HG03025 (cell line): ENCODE results near the gene ZNF407.

Experiments used
- ATAC-seq: cut with Tn5 transposase; IDR thresholded peaks from one replicate; pipeline ENCODE4 v1.9.1; 2021; ENCODE audit warnings: mild to moderate bottlenecking, moderate library complexity; ENCODE audit not compliant: unreplicated experiment, low FRiP score

The ZNF407 gene

DNA sequence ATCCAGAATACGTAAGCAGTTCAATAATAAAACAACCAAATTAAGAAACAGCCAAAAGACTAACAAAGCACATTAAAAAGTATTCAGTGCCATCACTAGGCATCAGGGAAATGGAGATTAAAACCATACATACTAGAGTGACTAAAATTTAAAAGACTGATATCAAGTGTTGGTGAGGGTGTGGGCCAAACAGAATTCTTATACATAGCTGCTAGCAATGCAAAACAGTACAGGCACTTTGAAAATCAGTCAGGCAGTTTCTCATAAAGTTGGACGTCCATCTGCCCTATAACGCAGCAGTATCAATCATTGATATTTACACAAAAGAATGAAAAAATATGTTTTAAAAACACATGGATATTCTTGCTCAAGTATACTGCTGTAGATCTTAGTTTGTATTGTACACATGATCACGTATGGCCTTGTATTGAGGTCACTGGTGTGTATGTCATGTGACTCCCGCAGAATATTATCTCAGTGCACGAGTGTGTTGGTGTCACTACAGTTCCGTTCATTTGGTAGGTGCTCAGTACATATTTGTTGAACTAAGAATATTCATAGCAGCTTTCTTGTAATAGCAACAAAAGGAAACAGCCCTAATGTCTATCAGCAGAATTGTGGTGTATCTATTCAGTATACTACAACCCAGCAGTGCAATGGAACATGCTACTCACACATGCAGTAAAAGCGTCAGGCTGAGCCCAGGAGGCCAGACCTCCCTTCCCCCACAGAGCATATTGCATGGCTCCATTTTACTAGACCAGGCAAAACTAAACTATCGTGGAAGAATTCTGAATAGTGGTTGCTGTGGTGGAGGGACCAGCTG is 28.6 kb downstream of the ZNF407 start:
- ATAC-seq, result no peak

DNA sequence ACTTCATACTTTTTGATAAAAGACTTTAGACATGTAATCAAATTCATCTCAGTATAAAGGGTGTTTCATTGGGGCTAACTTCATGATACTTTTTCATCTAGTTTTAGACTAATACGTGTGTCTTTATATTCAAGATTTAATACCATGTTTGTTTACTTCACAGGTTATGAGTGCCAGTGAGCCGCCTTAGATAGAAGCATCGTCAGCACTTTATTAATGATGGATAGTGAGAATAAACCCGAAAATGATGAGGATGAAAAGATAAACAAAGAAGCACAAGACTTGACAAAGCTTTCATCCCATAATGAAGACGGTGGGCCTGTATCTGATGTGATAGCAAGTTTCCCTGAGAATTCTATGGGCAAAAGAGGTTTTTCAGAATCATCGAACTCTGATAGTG is 33.1 kb downstream of the ZNF407 start:
- ATAC-seq, result no peak

DNA sequence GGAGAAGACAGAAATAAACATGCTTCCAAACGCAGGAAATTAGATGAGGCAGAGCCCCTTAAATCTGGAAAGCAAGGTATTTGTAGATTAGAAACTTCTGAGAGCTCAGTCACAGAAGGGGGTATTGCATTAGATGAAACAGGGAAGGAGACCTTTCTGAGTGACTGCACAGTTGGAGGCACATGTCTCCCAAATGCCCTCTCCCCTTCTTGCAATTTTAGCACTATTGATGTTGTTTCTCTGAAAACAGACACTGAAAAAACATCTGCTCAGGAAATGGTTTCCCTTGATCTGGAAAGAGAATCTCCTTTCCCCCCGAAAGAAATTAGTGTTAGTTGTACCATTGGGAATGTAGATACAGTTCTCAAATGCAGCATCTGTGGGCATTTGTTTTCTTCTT is 33.5 kb downstream of the ZNF407 start:
- ATAC-seq, result no peak

DNA sequence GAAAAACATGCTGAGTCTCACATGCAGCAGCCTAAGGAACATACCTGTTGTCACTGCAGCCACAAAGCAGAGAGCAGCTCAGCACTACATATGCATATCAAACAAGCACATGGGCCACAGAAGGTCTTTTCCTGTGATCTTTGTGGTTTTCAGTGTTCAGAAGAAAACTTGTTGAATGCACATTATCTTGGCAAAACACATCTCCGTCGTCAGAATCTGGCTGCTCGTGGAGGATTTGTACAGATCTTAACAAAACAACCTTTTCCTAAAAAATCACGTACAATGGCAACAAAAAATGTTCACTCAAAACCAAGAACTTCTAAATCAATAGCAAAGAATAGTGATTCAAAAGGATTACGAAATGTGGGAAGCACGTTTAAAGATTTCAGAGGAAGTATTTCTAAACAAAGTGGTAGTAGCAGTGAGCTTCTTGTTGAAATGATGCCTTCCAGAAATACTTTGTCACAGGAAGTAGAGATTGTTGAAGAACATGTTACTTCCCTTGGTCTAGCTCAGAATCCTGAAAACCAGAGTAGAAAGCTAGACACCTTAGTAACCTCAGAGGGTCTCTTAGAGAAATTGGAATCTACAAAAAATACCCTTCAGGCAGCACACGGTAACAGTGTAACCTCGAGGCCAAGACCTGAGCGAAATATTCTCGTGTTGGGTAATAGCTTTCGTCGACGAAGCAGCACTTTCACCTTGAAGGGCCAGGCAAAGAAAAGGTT is 34.1 kb downstream of the ZNF407 start:
- no peak for ATAC-seq

DNA sequence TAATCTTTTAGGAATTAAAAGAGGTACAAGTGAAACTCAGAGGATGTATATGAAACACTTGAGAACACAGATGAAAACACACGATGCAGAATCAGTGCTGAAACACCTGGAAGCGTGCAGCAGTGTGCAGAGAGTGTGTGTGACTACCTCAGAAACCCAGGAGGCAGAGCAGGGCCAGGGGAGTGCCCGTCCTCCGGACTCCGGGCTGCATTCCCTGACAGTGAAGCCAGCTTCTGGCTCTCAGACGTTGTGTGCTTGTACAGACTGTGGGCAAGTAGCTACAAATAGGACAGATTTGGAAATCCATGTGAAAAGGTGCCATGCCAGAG is 34.6 kb downstream of the ZNF407 start:
- ATAC-seq, result no peak

DNA sequence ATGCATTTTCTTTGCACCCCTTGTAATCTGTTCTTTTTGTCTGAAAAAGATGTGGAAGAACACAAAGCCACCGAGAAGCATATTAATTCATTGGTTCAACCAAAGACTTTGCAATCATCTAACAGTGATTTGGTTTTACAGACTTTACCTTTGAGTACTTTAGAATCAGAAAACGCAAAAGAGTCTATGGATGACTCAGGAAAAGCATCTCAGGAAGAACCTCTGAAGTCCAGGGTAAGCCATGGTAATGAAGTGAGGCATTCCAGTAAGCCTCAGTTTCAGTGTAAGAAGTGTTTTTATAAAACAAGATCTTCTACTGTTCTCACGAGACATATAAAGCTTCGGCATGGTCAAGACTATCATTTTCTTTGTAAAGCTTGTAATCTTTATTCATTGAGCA is 35.2 kb downstream of the ZNF407 start:
- ATAC-seq, result no peak

DNA sequence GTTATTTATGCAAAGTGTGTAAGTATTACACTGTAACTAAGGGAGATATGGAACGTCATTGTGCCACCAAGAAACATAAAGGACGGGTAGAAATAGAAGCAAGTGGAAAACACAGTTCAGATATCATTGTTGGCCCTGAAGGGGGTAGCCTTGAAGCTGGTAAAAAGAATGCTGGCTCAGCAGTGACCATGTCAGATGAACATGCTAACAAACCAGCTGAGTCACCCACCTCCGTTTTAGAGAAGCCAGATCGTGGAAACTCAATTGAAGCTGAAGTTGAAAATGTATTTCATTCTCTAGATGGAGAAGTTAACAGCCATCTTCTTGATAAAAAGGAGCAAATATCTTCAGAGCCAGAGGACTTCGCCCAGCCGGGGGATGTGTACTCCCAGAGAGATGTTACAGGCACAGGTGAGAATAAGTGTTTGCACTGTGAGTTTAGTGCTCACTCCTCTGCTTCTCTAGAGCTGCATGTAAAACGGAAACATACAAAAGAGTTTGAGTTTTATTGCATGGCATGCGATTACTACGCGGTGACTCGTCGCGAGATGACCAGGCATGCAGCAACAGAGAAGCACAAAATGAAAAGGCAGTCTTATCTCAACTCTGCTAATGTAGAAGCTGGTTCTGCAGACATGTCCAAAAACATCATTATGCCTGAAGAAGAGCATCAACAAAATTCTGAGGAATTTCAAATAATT is 36.1 kb downstream of the ZNF407 start:
- ATAC-seq, result no peak

DNA sequence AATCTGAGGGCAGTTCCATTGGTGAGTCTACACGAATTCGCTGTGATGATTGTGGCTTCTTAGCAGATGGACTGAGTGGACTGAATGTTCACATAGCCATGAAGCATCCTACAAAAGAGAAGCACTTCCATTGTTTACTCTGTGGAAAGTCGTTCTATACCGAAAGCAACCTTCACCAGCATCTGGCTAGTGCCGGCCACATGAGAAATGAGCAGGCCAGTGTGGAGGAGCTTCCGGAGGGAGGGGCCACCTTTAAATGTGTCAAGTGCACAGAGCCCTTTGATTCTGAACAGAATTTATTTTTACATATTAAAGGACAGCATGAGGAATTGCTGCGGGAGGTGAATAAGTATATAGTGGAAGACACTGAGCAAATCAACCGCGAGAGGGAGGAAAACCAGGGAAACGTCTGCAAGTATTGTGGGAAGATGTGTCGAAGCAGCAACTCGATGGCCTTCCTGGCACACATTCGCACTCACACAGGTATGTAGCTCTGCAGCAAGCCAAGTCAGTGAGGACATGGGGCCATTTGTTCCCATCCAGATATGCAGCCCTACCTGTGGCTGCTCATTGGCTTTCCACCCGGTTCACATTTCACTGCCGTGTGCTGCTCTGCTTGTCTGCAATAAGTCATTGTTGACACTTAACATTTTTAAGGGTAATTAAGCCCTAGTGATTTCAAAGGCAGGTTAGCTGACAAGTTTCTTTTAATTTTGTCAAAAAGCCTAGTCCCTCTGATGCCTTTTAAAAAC is 37.7 kb downstream of the ZNF407 start:
- ATAC-seq, result no peak

DNA sequence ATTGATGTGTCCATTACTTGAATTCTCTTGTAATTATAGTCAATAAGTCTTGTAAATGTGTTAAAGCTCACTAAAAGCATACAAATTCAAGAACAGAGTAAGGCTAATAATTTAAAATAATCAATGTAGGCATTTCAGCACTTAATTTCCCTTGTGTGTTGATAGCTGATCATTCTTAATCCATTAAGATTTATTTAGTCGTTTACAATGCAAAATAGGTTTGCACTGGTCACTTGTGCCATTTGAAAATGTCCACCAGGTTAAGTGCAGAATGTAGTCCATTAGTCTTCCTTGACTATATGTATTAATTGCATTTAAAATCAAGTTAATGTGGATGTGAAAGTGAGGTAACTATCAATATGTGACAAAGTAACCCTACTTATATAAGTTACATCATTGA is 39.4 kb downstream of the ZNF407 start:
- no peak for ATAC-seq

DNA sequence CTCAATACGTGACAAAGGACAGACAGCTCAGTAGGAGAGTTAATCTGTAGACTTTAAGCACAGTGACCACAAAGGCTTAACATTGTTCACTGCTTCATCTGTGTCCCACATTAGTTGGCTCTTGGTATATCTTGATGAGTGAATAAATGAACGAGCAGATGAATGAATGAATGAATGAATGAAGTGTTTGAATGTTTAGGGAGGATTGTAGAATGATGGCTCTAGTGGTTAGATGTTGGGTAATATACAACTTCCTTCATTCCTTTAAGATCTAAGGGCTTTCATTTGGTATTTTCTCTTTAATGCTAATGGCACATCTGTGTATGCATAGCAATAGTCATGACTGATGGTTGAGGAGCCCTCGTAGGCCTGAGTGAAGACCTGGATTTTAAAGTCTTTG is 40.5 kb downstream of the ZNF407 start:
- no peak for ATAC-seq

DNA sequence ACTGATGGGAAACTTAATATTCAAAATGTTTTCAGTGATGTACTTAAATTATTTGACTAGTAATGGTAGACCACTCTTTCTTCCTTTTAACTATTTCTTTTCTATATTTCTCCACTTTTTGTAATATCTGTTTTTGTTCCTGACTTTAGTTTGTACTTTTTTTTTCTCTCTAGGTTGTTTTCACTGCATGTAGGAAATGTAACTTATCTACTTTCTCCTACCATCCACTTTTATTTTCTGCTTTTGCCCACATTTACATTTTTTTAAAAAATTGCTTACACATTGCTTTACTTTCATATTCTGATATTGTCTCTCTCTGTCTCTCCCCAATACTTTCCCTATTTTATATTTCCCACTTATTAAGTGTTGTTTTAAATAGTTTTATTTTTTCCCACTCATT is 47.0 kb downstream of the ZNF407 start:
- no peak for ATAC-seq

DNA sequence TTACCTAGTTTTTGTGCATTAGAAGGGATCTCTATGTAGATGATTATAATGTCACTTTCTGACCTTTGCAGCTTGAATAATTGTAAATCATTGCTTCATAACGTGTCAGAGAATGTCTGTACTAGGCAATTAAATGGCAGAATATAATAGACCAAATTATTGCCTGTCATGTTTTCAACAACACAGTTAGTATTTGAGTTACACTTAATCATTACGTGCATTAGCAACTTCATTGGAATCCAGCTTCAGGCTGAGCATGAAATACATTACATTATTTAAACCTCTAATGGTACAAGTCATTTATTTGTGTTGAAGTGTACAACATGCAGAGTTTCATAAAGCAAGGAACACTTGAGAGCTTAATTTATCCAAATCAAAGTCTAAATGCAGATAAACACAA is 48.0 kb downstream of the ZNF407 start:
- ATAC-seq, result no peak

DNA sequence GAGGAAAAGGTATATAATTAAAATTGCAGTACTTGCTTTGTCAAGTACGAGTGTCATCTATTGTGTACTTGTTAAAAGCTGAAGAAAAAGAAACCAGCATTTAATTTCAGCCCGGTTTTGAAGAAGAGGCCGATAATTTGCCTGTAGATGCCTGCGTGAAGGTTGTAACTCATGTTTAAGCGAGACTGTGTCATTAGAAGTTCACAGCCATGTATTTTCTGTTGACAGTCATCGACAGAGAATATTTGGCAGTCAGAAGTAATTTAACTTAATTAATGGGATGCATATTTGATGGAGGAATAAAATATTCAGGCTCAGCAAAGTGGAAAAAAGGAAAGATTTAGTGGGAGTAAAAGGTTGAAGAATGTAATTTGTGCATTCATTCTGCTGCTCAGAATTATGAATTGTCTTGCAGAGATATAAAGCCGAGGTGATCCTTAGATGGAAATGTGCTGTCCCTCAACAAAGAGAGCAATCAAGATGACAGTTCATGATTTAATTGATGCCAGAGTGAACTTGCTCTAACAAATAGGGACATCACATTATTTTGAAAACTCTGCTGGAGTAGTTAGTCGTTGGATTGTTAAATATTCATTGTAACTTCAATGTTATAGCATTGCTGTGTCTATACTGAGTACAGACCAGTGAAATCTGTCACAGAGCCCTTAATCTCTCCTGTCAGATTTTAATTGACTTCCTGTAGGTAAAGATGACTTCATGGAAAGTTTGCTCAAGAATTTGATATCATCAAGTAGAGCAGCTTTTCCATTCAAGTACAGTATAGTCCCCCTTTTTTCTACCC is 53.9 kb downstream of the ZNF407 start:
- no peak for ATAC-seq

DNA sequence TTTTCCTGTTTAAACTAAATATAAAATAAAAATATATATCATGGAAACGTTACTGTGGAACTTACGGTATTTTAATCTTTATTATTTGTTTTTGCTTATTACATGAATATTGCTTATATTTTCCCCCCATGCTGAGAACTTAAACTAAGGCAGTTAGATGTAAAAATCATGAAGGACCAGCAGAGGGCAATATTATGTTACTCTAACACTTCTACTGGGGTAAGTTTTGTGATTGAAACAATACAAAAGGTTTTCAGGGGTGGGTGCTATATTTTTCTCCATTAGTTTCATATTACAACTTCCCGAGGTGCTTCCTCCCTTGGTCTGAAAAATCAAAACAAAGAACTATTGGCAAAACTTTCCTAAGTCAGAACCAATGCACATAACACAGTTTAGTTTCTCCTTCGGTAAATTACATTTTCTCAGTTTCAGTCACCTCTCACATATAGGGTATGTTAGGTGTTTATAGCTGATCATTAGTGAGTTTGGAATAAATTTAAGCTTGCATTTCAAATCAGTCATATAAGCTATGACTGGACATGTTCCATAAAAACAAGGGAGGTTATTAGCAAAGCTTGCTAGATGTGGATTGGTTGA is 54.8 kb downstream of the ZNF407 start:
- no peak for ATAC-seq

DNA sequence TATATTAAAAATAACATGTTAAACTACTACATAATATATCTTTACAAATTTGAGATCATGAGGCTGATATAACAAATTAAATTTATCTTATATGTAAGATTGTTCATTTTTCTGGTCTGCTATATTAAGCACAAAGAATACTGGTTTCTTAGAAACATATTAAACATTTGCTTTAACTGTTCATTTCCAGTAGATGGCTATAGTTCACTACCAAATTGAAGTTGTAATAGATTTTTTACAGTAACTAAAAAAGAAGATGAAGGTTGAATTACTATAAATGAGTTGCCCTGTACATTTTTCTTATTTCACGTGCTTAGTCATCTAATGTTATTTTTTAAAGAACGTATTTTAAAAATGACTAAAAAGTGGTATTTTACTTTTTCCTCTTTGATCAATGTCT is 57.0 kb downstream of the ZNF407 start:
- ATAC-seq, result no peak

DNA sequence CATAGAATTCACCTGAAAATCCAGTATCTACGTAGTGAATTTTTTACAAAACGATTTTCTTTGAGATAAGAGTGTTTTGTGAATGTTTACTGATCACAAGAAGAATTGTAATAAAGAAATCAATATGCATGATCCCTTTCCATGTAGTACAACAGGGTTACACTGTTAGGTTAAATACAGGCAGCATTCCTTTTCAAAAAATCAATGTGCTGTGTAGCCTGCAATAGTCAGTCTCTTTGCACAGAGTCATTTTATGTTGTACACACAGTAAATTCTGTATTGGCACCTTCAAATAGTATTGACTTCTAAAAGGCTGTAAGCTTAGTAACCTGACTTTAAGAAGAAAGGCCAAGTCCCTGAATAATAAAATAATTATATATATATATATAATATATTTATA is 63.3 kb downstream of the ZNF407 start:
- ATAC-seq, result no peak

DNA sequence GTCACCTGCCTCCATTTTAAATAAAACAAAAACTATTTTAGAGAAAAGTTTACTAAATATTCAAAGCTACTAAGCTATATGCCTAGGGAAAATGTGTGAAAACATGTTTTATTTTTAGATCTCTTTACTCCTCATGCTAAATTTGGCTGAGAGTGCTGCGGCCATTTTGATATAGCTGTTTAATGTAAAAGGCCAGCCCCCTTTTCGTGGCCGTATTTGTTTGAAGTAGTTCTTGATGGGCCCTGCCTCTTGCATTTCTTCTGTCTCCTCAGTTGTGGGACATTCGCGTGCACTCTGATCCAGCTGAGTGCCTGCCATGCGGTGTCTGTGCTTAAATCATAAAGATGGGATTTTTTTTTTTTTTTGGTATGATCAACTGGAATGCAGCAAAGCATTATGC is 64.0 kb downstream of the ZNF407 start:
- ATAC-seq, result no peak

DNA sequence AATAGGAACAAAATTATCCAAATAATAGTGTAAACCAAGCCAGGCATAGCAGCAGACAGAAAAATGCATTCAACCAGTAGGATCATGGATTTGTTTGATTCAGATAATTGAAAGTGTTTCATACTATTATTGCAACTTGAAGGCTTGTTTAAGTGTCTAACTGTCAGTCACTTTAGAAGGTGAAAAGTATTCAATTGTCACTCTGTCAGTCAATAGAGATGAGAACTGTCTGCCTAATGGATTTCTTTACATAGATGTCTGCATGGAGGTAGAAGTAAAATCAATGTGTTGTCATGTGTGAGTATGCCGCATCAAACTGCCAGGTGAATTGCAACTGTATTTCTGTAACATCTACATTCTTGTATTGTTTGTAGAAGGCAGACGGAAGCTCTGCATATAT is 65.0 kb downstream of the ZNF407 start:
- no peak for ATAC-seq

DNA sequence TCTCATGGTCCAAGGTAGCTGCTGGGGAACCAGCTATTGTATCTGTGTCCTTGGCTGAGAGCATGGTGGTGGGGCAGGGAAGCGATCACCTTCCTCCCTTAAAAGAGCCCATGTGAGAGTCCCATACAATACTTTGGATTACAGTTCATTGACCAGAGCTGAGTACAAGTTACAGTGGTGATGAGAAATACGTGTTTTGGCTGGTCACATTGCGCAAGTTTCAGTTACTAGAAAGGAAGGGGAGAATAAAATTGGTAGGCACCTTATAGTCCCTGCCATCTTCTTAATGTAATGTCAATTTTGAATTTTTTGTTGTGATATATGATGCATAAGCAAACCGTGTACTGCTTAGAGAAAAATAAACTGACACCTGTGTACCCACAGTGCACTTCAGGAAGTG is 67.7 kb downstream of the ZNF407 start:
- no peak for ATAC-seq

DNA sequence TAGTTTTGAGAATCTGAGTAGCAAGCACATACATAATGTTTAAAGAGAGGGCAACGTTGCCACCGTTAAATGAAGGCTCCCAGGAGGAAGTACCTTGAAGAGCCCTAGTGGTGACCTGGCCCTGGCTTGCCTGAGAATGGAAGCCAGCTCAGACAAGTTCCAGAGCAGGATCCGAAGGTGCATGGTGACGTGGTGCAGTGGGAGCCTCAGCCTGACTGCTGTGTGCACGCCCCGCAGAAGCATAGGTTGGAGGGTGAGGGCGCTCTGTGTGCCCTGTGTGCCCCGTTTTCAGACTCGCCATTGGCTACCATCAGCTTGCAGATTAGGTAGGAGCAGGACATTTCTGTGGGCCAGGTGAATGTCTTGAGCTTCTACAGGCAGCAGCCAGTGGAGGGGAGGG is 68.2 kb downstream of the ZNF407 start:
- ATAC-seq, result no peak
